H1 (cell line): ENCODE results near the gene SGMS1. TPM values are rescaled to one million over a fixed set of nuclear protein-coding genes. Genes with fewer than 3 reads are reported as not detected.

Experiments used
- GABPA ChIP-seq: IDR thresholded peaks from 2 replicates; pipeline ENCODE4 v1.6.1; 2011; ENCODE audit warnings: mild to moderate bottlenecking, low read length, moderate library complexity, borderline replicate concordance; ENCODE audit not compliant: insufficient read depth
- RAD21 ChIP-seq, 2 experiments: IDR thresholded peaks in 1 of 2; conservative IDR thresholded peaks in 1 of 2; 2 replicates each; pipeline ENCODE4 v1.6.1; 2011; ENCODE audit warnings: low read depth in 2 of 2, low read length in 2 of 2, improper control_type of control experiment in 1 of 2, inconsistent platforms in 1 of 2, mild to moderate bottlenecking in 1 of 2, moderate library complexity in 1 of 2
- SIN3A ChIP-seq, 2 experiments: IDR thresholded peaks in 1 of 2; conservative IDR thresholded peaks in 1 of 2; 2 replicates each; pipeline ENCODE4 v1.6.1; 2011 to 2012; ENCODE audit warnings: low read length in 2 of 2, improper control_type of control experiment in 1 of 2, low read depth in 1 of 2, mild to moderate bottlenecking in 1 of 2
- SP2 ChIP-seq: IDR thresholded peaks from 2 replicates; pipeline ENCODE4 v1.6.1; 2012; ENCODE audit warnings: mild to moderate bottlenecking, low read length, inconsistent platforms
- TCF12 ChIP-seq: IDR thresholded peaks from 2 replicates; pipeline ENCODE4 v1.6.1; 2011; ENCODE audit warnings: low read depth, mild to moderate bottlenecking, low read length
- polyA plus RNA-seq, 7 experiments: library from polyadenylated mRNA; depleted of rRNA in 3 of 7; stranded (reverse) in 5 of 7; unstranded in 2 of 7; fragments of >200 nt in 5 of 7; fragments of 200-250 nt in 2 of 7; gene quantifications; 1 replicate in 5 of 7; 2 replicates in 1 of 7; 4 replicates in 1 of 7; pipeline versions ENCODE4 v1.2.1 to v1.2.3, GENCODE V29; 2011 to 2013; ENCODE audit warnings: missing spikeins in 2 of 7, mixed read lengths in 2 of 7
- total RNA-seq: library from RNA; stranded (reverse); fragmentation: NEBNext Ultra II Directional; extraction: Animal tissue kit (Norgen Biotek cat#: 25700); gene quantifications from 2 replicates; pipeline ENCODE4 v1.2.1, GENCODE V29; 2021

The SGMS1 gene
- total and polyA plus RNA-seq, 2 of the 8 experiments (the other 6 are each of a cell fraction or from before 2014, with no cell fraction given): 6.0 to 15.6 TPM

- no peak for TF ChIP-seq RAD21 (IDR thresholded peaks at IDR 0.05 in 1 of 2, conservative IDR thresholded peaks at IDR 0.05 in 1 of 2; ENCODE audit: low read depth in 2 of 2, low read length in 2 of 2)
- TF ChIP-seq SIN3A (conservative IDR thresholded peaks at IDR 0.05 in 1 of 2, IDR thresholded peaks at IDR 0.05 in 1 of 2; ENCODE audit: low read depth in 1 of 2, low read length in 2 of 2): no peak
- TF ChIP-seq GABPA: no peak
- no peak for TF ChIP-seq TCF12
- no peak for TF ChIP-seq SP2
- TF ChIP-seq, all 59 proteins: peak for 0
Observed at GRCh38 chr10:50544857-50545429, 78.8 kb downstream of the SGMS1 start (continued).
